GM12878 (cell line): Measurements from ENCODE around the gene CFAP20. TPM values are rescaled to one million over a fixed set of nuclear protein-coding genes. Genes with fewer than 3 reads are reported as not detected.

Source experiments
- ATAC-seq: fragments of 200-7000 bp; cut with Tn5 transposase; 3 replicates; pipeline ENCODE4 v1.9.1; 2020; ENCODE audit warnings: mild to moderate bottlenecking, moderate library complexity
- BruUV-seq: library from RNA; stranded (reverse); fragments of 400-500 nt; replicated peaks from 2 replicates; lab custom pipeline; 2021; lab: Mats Ljungman, UMichigan
- CTCF ChIA-PET: fragments of 300-600 bp; sonication (Branson Sonifier 250); formaldehyde crosslinking; extraction: SDS; loops from one replicate; lab custom pipeline; 2021; ENCODE audit warnings: inconsistent platforms; lab: Yijun Ruan, JAX
- POLR2A ChIA-PET: fragments of 350-600 bp; formaldehyde crosslinking; extraction: SDS; loops from one replicate; lab custom pipeline; 2021; ENCODE audit warnings: inconsistent platforms; lab: Charles Lee
- RAD21 ChIA-PET: fragments of 300-600 bp; sonication (Branson Sonifier 250); formaldehyde crosslinking; loops from one replicate; lab custom pipeline; 2023; ENCODE audit warnings: antibody characterized with exemption; ENCODE audit not compliant: unreplicated experiment; lab: Charles Lee
- SMC1A ChIA-PET: fragments of 300-600 bp; sonication (Branson Sonifier 250); formaldehyde crosslinking; loops from one replicate; lab custom pipeline; 2023; ENCODE audit not compliant: unreplicated experiment, uncharacterized antibody; lab: Charles Lee
- DNase-seq: peaks from one replicate; pipeline ENCODE4 v3.0.0-alpha.2; 2011; ENCODE audit warnings: low read depth, low spot score
- FAIRE-seq: peaks from 3 replicates; lab custom pipeline; 2011; peaks lifted over from hg19 to GRCh38; lab: Jason Lieb, UNC
- H2AFZ ChIP-seq: 2 replicates; pipeline ENCODE4 v1.6.0; 2011; ENCODE audit warnings: low read depth, low read length, control low read depth; ENCODE audit not compliant: control insufficient read depth
- H3K27ac ChIP-seq: 2 replicates; pipeline ENCODE4 v1.5.1; 2011; ENCODE audit warnings: control low read depth; ENCODE audit not compliant: control insufficient read depth, insufficient read depth
- H3K27me3 ChIP-seq, 2 experiments: replicated peaks in 1 of 2; 2 replicates each; pipeline versions ENCODE4 v1.6.0 to v1.6.1; 2011; ENCODE audit warnings: low read length in 1 of 2; ENCODE audit not compliant: control insufficient read depth in 2 of 2, insufficient read depth in 2 of 2
- H3K36me3 ChIP-seq, 2 experiments: 2 replicates each; pipeline ENCODE4 v1.5.1; 2011; ENCODE audit warnings: low read length in 1 of 2; ENCODE audit not compliant: control insufficient read depth in 2 of 2, insufficient read depth in 2 of 2
- H3K4me1 ChIP-seq: 2 replicates; pipeline ENCODE4 v1.6.1; 2011; ENCODE audit warnings: mild to moderate bottlenecking, low read length, moderate library complexity, mixed read lengths; ENCODE audit not compliant: control insufficient read depth, insufficient read depth
- H3K4me2 ChIP-seq: 2 replicates; pipeline ENCODE4 v1.6.0; 2011; ENCODE audit warnings: control low read depth; ENCODE audit not compliant: control insufficient read depth, insufficient read depth
- H3K4me3 ChIP-seq: fragments of 200-600 bp; sonication (generic); 2 replicates; pipeline ENCODE4 v1.5.1; 2016
- H3K79me2 ChIP-seq: 2 replicates; pipeline ENCODE4 v1.6.0; 2011; ENCODE audit warnings: low read length; ENCODE audit not compliant: control insufficient read depth, insufficient read depth
- H3K9ac ChIP-seq: 2 replicates; pipeline ENCODE4 v1.8.0; 2011; ENCODE audit warnings: low read length, control low read depth, mixed read lengths; ENCODE audit not compliant: control insufficient read depth, insufficient read depth
- H3K9me3 ChIP-seq: replicated peaks from 3 replicates; pipeline ENCODE4 v1.5.1; 2011; ENCODE audit warnings: mild to moderate bottlenecking, low read length; ENCODE audit not compliant: control insufficient read depth, insufficient read depth
- H4K20me1 ChIP-seq: 2 replicates; pipeline ENCODE4 v1.6.0; 2011; ENCODE audit not compliant: control insufficient read depth, insufficient read depth
- CTCF ChIP-seq, 3 experiments: IDR thresholded peaks in 2 of 3; conservative IDR thresholded peaks in 1 of 3; 2 replicates each; pipeline ENCODE4 v1.5.1; 2011; ENCODE audit warnings: low read depth in 3 of 3, low read length in 3 of 3, mild to moderate bottlenecking in 3 of 3, control low read depth in 2 of 3, moderate library complexity in 2 of 3, inconsistent platforms in 1 of 3, mixed read lengths in 1 of 3; ENCODE audit not compliant: control insufficient read depth in 2 of 3, insufficient read depth in 1 of 3; ENCODE audit errors: extremely low read depth in 1 of 3
- ESRRA ChIP-seq: IDR thresholded peaks from 2 replicates; pipeline ENCODE4 v1.6.1; 2012; ENCODE audit warnings: mild to moderate bottlenecking, low read length, improper control_type of control experiment
- ETV6 ChIP-seq, 2 experiments: fragments of 450-650 bp in 1 of 2; IDR thresholded peaks in 1 of 2; conservative IDR thresholded peaks in 1 of 2; 2 replicates each; pipeline ENCODE4 v1.6.1; 2014; ENCODE audit warnings: antibody characterized with exemption in 1 of 2, borderline replicate concordance in 1 of 2, low read depth in 1 of 2, mild to moderate bottlenecking in 1 of 2, moderate library complexity in 1 of 2
- FOXM1 ChIP-seq: IDR thresholded peaks from 2 replicates; pipeline ENCODE4 v1.6.1; 2012; ENCODE audit warnings: low read depth, mild to moderate bottlenecking, inconsistent platforms, low read length, moderate library complexity
- RAD21 ChIP-seq: IDR thresholded peaks from 2 replicates; pipeline ENCODE4 v1.6.1; 2011; ENCODE audit warnings: mild to moderate bottlenecking, low read depth, low read length, moderate library complexity; ENCODE audit not compliant: insufficient read depth
- RELB ChIP-seq: fragments of 450-650 bp; IDR thresholded peaks from 2 replicates; pipeline ENCODE4 v1.6.1; 2017; ENCODE audit warnings: low read depth, mild to moderate bottlenecking, moderate library complexity
- REST ChIP-seq: IDR thresholded peaks from 2 replicates; pipeline ENCODE4 v1.6.1; 2012; ENCODE audit warnings: mild to moderate bottlenecking, low read depth, low read length
- RUNX3 ChIP-seq: IDR thresholded peaks from 2 replicates; pipeline ENCODE4 v1.6.1; 2012; ENCODE audit warnings: low read length, inconsistent platforms
- SIN3A ChIP-seq: IDR thresholded peaks from 2 replicates; pipeline ENCODE4 v1.6.1; 2012; ENCODE audit warnings: low read depth, low read length, improper control_type of control experiment
- SP1 ChIP-seq: IDR thresholded peaks from one replicate; pipeline ENCODE4 v1.6.1; 2011; ENCODE audit warnings: low read depth, low read length
- ZNF207 ChIP-seq: fragments of 450-650 bp; IDR thresholded peaks from 2 replicates; pipeline ENCODE4 v1.6.1; 2014; ENCODE audit warnings: antibody characterized with exemption, mild to moderate bottlenecking, borderline replicate concordance
- WGBS: methylation state at CpG from one replicate; pipeline ENCODE4 v1.1.6; 2016; ENCODE audit warnings: low lambda C conversion rate; ENCODE audit not compliant: insufficient replicate concordance, insufficient coverage; ENCODE audit errors: missing lambda C conversion rate; 5-methylcytosine and 5-hydroxymethylcytosine counted together
- in situ Hi-C: fragments of 300-500 bp; cut with MboI; formaldehyde crosslinking; loops from 9 replicates; pipeline ENCODE4 v1.14.3; 2018; ENCODE audit warnings: mixed read lengths
- intact Hi-C: fragments of 100-400 bp; cut with micrococcal nuclease; formaldehyde crosslinking; loops from one replicate; pipeline ENCODE4 v1.14.2; 2022; ENCODE audit not compliant: unreplicated experiment
- polyA plus RNA-seq, 11 experiments: library from polyadenylated mRNA; depleted of rRNA in 4 of 11; unstranded in 6 of 11; stranded (reverse) in 5 of 11; fragments of >200 nt; fragmentation: Nextera tagmentation in 4 of 11; fragmentation: Illumina TruSeq in 1 of 11; extraction: Ambion mirVana in 4 of 11; extraction: Trizol in 1 of 11; gene quantifications; 1 replicate in 1 of 11; 2 replicates in 10 of 11; pipeline versions ENCODE4 v1.2.1 to v1.2.3, GENCODE V29; 2011 to 2016; ENCODE audit warnings: inconsistent platforms in 2 of 11, missing spikeins in 2 of 11, low read depth in 1 of 11
- total RNA-seq, 4 experiments: library from RNA; depleted of rRNA in 3 of 4; stranded (reverse); fragments of >200 nt in 3 of 4; fragmentation: Illumina TruSeq in 1 of 4; extraction: Trizol in 1 of 4; gene quantifications; 2 replicates each; pipeline versions ENCODE4 v1.2.1 to v1.2.3, GENCODE V29; 2013 to 2021

CFAP20 gene
- total and polyA plus RNA-seq, 10 of the 15 experiments (the other 5 are each of a cell fraction or from before 2014, with no cell fraction given) = 10.9 to 61.7 (median 46.2) TPM

GRCh38 chr16:58157239-58157638, 28.1 kb upstream of the CFAP20 start (continued):
- TF ChIP-seq REST (no peak), RELB (no peak), ETV6 (conservative IDR thresholded peaks at IDR 0.05 in 1 of 2, IDR thresholded peaks at IDR 0.05 in 1 of 2; ENCODE audit: borderline replicate concordance in 1 of 2, low read depth in 1 of 2) (no peak), ESRRA (no peak), SP1 (no peak)

GRCh38 chr16:58155839-58156238, 26.7 kb upstream of the CFAP20 start:
- Histone ChIP-seq H4K20me1 (no peaks in the 10 kb centered on the region), H3K4me1 (no peaks in the 10 kb centered on the region), H3K27ac (no peak overlapping the region), H3K79me2 (no peaks in the 10 kb centered on the region), H3K9me3 (no peaks in the 10 kb centered on the region), H3K9ac (no peak overlapping the region), H3K4me3 (no peak overlapping the region), H3K27me3 (no peaks in the 10 kb centered on the region), H3K36me3 (peaks cover 5 to 7% of the 10 kb centered on the region in 2 experiments; a peak in 2 of 4 replicates), H2AFZ (no peak overlapping the region), H3K4me2 (no peak overlapping the region)
- 23% methylated on average over 2 of the region's 2 CpGs for WGBS
- RAD21 ChIA-PET = interaction anchor here (1.0 to 1.6 kb wide), 4 partner anchors 28 to 59 kb away, joined by 3 to 6 read pairs (median 4); no protein-coding TSS in a partner anchor
- POLR2A ChIA-PET = no interaction called here
- intact Hi-C loops (no loop called here), in situ Hi-C loops (no loop called here)
- FAIRE-seq = no peak
- CTCF ChIA-PET = interaction anchor here (0.8 to 1.8 kb wide), 3 partner anchors 29 to 89 kb away, joined by 3 to 5 read pairs (median 5); no protein-coding TSS in a partner anchor
- no peak for DNase-seq
- SMC1A ChIA-PET = interaction anchor here (1.0 to 2.0 kb wide), 2 partner anchors 29 to 46 kb away, joined by 3 to 7 read pairs; no protein-coding TSS in a partner anchor
- no TSS peak for BruUV-seq
- ATAC-seq = peak; percentile 62
- no peak for TF ChIP-seq RELB
- TF ChIP-seq ZNF207 = no peak
- TF ChIP-seq CTCF (IDR thresholded peaks at IDR 0.05 in 2 of 3, conservative IDR thresholded peaks at IDR 0.05 in 1 of 3; ENCODE audit: control insufficient read depth in 2 of 3, extremely low read depth in 1 of 3, insufficient read depth in 1 of 3, low read depth in 3 of 3, low read length in 3 of 3) = peak in 1 of 3 experiments; percentile 13; a peak in 1 of 6 replicates
- no peak for TF ChIP-seq FOXM1
- peak; percentile 39; the same call in 1 of the 2 replicates for TF ChIP-seq RUNX3
- TF ChIP-seq RAD21 = 0 out of 2 replicates have a peak, but pooled peaks have one; percentile 18
- no peak for TF ChIP-seq SIN3A
